ENCODE results near the gene ACTR8.

ACTR8 gene

GRCh38 chr3:53836084-53836872, 45.7 kb downstream of the ACTR8 start:
- Histone ChIP-seq H3K9me3 (ENCODE audit: control insufficient read depth, low read length) (no peaks in the 10 kb centered on the region), H3K4me1 (ENCODE audit: control insufficient read depth, insufficient read depth, low read length, poor library complexity, severe bottlenecking) (no peaks in the 10 kb centered on the region), H3K27ac (ENCODE audit: insufficient read depth, low read length, poor library complexity, severe bottlenecking) (no peak overlapping the region), H3K27me3 (replicated peaks; ENCODE audit: control insufficient read depth, insufficient read depth, low read length, poor library complexity, severe bottlenecking) (no peaks in the 10 kb centered on the region), H3K4me3 (ENCODE audit: insufficient read depth, low read depth, low read length, poor library complexity, severe bottlenecking) (no peak overlapping the region), H3K36me3 (ENCODE audit: control insufficient read depth, insufficient read depth, low read length) (no peaks in the 10 kb centered on the region)
- DNase-seq, result no peak

DNA sequence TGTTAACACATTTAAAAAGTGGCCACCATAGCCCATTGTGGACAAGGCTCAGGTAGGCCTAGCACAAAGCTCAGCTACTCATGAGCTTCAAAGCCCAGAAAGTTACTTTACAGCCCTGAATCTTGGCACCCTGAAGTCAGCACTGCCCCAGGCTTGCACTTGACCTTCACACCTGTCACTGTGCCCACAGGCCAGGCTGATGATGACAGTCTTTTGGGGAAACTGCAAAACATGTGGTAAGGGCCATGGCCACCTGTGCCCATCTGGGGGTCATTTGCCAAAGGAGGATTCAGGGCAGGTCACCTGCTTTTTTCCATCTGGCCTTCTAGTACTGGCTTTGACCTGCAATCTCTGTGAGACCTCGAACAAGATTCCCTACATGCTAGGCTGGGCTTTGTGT, 46.7 kb downstream of the ACTR8 start:
- DNase-seq, result no peak
- H3K4me3 ChIP-seq (ENCODE audit: insufficient read depth, low read depth, low read length, poor library complexity, severe bottlenecking), result no peak overlapping the region
- H3K27ac ChIP-seq (ENCODE audit: insufficient read depth, low read length, poor library complexity, severe bottlenecking), result no peak overlapping the region
- no peaks in the 10 kb centered on the region for H3K36me3 ChIP-seq (ENCODE audit: control insufficient read depth, insufficient read depth, low read length)
- no peaks in the 10 kb centered on the region for H3K4me1 ChIP-seq (ENCODE audit: control insufficient read depth, insufficient read depth, low read length, poor library complexity, severe bottlenecking)
- no peaks in the 10 kb centered on the region for H3K9me3 ChIP-seq (ENCODE audit: control insufficient read depth, low read length)
- no peaks in the 10 kb centered on the region for H3K27me3 ChIP-seq (replicated peaks; ENCODE audit: control insufficient read depth, insufficient read depth, low read length, poor library complexity, severe bottlenecking)

- no peak for DNase-seq
- no peak overlapping the region for H3K27ac ChIP-seq (ENCODE audit: insufficient read depth, low read length, poor library complexity, severe bottlenecking)
Observed at GRCh38 chr3:53834429-53835095, 47.4 kb downstream of the ACTR8 start.

DNA sequence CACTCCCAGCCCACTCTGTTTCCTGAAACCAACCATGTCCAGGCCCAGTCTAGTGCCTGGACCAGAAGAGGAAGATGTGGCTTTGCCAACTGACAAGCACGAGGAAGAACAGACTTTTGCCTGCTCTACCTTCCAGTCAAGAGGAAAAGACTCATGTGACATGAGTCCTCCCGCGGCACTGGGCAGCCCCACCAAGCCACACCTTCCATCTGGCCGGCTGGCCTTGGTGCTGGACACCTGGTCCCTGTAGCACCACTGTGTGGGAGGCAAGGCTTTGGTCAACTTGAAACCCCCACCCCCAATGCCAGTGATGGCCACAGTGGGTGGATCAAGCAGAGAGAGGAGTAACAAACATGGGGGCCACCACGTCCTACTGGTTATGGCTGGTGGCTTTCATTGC, 48.3 kb downstream of the ACTR8 start:
- H3K27me3 ChIP-seq (replicated peaks; ENCODE audit: control insufficient read depth, insufficient read depth, low read length, poor library complexity, severe bottlenecking), result no peaks in the 10 kb centered on the region
- no peaks in the 10 kb centered on the region for H3K9me3 ChIP-seq (ENCODE audit: control insufficient read depth, low read length)
- no peak overlapping the region for H3K4me3 ChIP-seq (ENCODE audit: insufficient read depth, low read depth, low read length, poor library complexity, severe bottlenecking)
- no peak overlapping the region for H3K27ac ChIP-seq (ENCODE audit: insufficient read depth, low read length, poor library complexity, severe bottlenecking)
- no peaks in the 10 kb centered on the region for H3K4me1 ChIP-seq (ENCODE audit: control insufficient read depth, insufficient read depth, low read length, poor library complexity, severe bottlenecking)
- H3K36me3 ChIP-seq (ENCODE audit: control insufficient read depth, insufficient read depth, low read length), result no peaks in the 10 kb centered on the region
- DNase-seq, result no peak

More at GRCh38 chr3:53834429-53835095, 47.4 kb downstream of the ACTR8 start:
- no peaks in the 10 kb centered on the region for H3K4me1 ChIP-seq (ENCODE audit: control insufficient read depth, insufficient read depth, low read length, poor library complexity, severe bottlenecking)
- no peaks in the 10 kb centered on the region for H3K27me3 ChIP-seq (replicated peaks; ENCODE audit: control insufficient read depth, insufficient read depth, low read length, poor library complexity, severe bottlenecking)
- H3K36me3 ChIP-seq (ENCODE audit: control insufficient read depth, insufficient read depth, low read length), result no peaks in the 10 kb centered on the region
- no peaks in the 10 kb centered on the region for H3K9me3 ChIP-seq (ENCODE audit: control insufficient read depth, low read length)
- no peak overlapping the region for H3K4me3 ChIP-seq (ENCODE audit: insufficient read depth, low read depth, low read length, poor library complexity, severe bottlenecking)

DNA sequence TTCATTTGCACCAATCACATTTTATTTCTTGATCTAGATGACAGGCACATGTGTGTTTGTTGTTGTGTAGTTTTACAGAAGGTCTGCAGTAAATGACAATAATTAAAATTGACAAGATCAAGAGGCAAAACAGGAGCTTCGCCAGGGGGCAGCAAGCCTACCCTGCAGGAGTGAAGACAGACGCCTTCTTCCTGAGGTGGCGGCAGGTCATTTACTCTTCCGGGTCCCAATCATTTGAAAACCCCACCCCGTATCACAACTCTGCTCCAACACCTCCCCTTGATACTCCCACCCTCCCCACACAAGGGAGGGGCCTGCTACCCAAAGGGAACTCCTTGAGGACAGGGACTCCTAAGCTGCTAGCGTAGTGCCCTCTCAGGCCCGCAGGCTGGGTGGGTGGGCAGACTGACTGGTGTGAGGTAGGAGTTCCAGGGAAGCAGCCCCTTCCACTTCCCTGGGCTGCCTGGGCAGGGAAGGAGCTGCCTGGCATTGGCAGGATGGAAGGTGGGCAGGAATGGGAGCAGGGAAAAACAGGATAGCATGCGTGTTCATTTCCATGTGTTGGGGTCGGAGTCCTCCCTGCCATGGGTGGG, 48.8 kb downstream of the ACTR8 start:
- no peaks in the 10 kb centered on the region for H3K27me3 ChIP-seq (replicated peaks; ENCODE audit: control insufficient read depth, insufficient read depth, low read length, poor library complexity, severe bottlenecking)
- H3K27ac ChIP-seq (ENCODE audit: insufficient read depth, low read length, poor library complexity, severe bottlenecking), result no peak overlapping the region
- no peaks in the 10 kb centered on the region for H3K9me3 ChIP-seq (ENCODE audit: control insufficient read depth, low read length)
- DNase-seq, result no peak
- H3K4me3 ChIP-seq (ENCODE audit: insufficient read depth, low read depth, low read length, poor library complexity, severe bottlenecking), result no peak overlapping the region
- no peaks in the 10 kb centered on the region for H3K36me3 ChIP-seq (ENCODE audit: control insufficient read depth, insufficient read depth, low read length)
- H3K4me1 ChIP-seq (ENCODE audit: control insufficient read depth, insufficient read depth, low read length, poor library complexity, severe bottlenecking), result no peaks in the 10 kb centered on the region

DNA sequence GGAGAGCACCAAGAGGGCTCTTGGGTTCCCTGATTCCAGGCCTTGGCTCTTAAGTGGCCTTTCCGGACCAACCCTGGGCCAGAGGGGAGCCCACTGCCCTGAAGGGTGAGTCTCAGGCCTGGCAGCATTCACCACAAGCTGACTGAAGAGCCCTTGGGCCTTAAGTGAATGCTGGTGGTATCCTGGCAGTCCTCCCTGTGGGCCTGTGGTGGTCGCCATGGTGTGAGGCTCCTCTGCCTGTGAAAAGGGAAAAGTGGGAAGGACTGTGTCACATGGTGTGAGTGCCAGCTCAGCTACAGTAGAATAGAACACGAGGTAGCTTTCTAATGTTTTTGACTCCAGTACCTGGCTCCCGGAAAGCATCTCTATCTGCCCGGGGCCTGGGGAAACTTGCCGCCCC, 51.0 kb downstream of the ACTR8 start:
- no peaks in the 10 kb centered on the region for H3K27me3 ChIP-seq (replicated peaks; ENCODE audit: control insufficient read depth, insufficient read depth, low read length, poor library complexity, severe bottlenecking)
- DNase-seq, result no peak
- no peaks in the 10 kb centered on the region for H3K36me3 ChIP-seq (ENCODE audit: control insufficient read depth, insufficient read depth, low read length)
- H3K9me3 ChIP-seq (ENCODE audit: control insufficient read depth, low read length), result no peaks in the 10 kb centered on the region
- H3K4me1 ChIP-seq (ENCODE audit: control insufficient read depth, insufficient read depth, low read length, poor library complexity, severe bottlenecking), result no peaks in the 10 kb centered on the region
- no peak overlapping the region for H3K4me3 ChIP-seq (ENCODE audit: insufficient read depth, low read depth, low read length, poor library complexity, severe bottlenecking)
- H3K27ac ChIP-seq (ENCODE audit: insufficient read depth, low read length, poor library complexity, severe bottlenecking), result no peak overlapping the region

- Histone ChIP-seq H3K9me3 (ENCODE audit: control insufficient read depth, low read length) (no peaks in the 10 kb centered on the region), H3K36me3 (ENCODE audit: control insufficient read depth, insufficient read depth, low read length) (no peaks in the 10 kb centered on the region), H3K27ac (ENCODE audit: insufficient read depth, low read length, poor library complexity, severe bottlenecking) (no peak overlapping the region), H3K4me3 (ENCODE audit: insufficient read depth, low read depth, low read length, poor library complexity, severe bottlenecking) (no peak overlapping the region), H3K4me1 (ENCODE audit: control insufficient read depth, insufficient read depth, low read length, poor library complexity, severe bottlenecking) (no peaks in the 10 kb centered on the region), H3K27me3 (replicated peaks; ENCODE audit: control insufficient read depth, insufficient read depth, low read length, poor library complexity, severe bottlenecking) (no peaks in the 10 kb centered on the region)
- no peak for DNase-seq
Observed at GRCh38 chr3:53829605-53830004, 52.3 kb downstream of the ACTR8 start.

DNA sequence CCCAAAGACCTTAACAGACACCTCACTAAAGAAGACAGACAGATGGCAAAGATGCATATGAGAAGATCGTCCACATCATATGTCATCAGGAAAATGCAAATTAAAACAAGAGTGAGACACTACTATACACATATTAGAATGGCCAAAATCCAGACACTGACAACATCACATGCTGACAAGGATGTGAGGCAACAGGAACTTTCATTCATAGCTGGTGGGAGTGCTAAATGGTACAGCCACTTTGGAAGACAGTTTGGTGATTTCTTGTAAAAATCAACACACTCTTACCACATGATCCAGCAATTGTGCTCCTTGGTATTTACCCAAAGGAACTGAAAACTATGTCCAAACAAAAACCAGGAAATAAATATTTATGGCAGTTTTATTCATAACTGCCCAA, 53.4 kb downstream of the ACTR8 start:
- no peak overlapping the region for H3K4me3 ChIP-seq (ENCODE audit: insufficient read depth, low read depth, low read length, poor library complexity, severe bottlenecking)
- no peaks in the 10 kb centered on the region for H3K4me1 ChIP-seq (ENCODE audit: control insufficient read depth, insufficient read depth, low read length, poor library complexity, severe bottlenecking)
- H3K9me3 ChIP-seq (ENCODE audit: control insufficient read depth, low read length), result no peaks in the 10 kb centered on the region
- no peaks in the 10 kb centered on the region for H3K27me3 ChIP-seq (replicated peaks; ENCODE audit: control insufficient read depth, insufficient read depth, low read length, poor library complexity, severe bottlenecking)
- no peak overlapping the region for H3K27ac ChIP-seq (ENCODE audit: insufficient read depth, low read length, poor library complexity, severe bottlenecking)
- H3K36me3 ChIP-seq (ENCODE audit: control insufficient read depth, insufficient read depth, low read length), result no peaks in the 10 kb centered on the region
- DNase-seq, result no peak

DNA sequence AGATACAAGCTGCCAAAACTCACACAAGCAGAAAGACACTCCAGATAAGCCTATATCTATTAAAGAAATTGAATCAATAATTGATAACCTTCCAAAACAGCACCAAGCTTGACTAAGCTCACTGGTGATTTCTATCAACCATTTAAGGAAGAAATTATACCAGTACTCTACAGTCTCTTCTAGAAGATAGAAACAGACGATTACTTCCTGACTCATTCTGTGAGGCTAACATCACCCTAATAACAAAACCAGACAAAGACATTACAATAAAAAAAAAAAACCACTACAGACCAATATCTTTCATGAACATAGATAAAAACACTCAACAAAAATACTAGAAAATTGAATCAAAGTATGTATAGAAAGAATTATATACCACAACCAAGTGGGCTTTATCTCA, 55.9 kb downstream of the ACTR8 start:
- no peak for DNase-seq
- Histone ChIP-seq H3K36me3 (ENCODE audit: control insufficient read depth, insufficient read depth, low read length) (no peaks in the 10 kb centered on the region), H3K27me3 (replicated peaks; ENCODE audit: control insufficient read depth, insufficient read depth, low read length, poor library complexity, severe bottlenecking) (no peaks in the 10 kb centered on the region)

GRCh38 chr3:53824795-53825194, 57.2 kb downstream of the ACTR8 start:
- Histone ChIP-seq H3K27ac (ENCODE audit: insufficient read depth, low read length, poor library complexity, severe bottlenecking) (no peak overlapping the region), H3K4me3 (ENCODE audit: insufficient read depth, low read depth, low read length, poor library complexity, severe bottlenecking) (no peak overlapping the region), H3K27me3 (replicated peaks; ENCODE audit: control insufficient read depth, insufficient read depth, low read length, poor library complexity, severe bottlenecking) (no peaks in the 10 kb centered on the region), H3K36me3 (ENCODE audit: control insufficient read depth, insufficient read depth, low read length) (no peaks in the 10 kb centered on the region), H3K9me3 (ENCODE audit: control insufficient read depth, low read length) (no peaks in the 10 kb centered on the region), H3K4me1 (ENCODE audit: control insufficient read depth, insufficient read depth, low read length, poor library complexity, severe bottlenecking) (no peaks in the 10 kb centered on the region)
- no peak for DNase-seq

More for the DNA sequence above, 55.9 kb downstream of the ACTR8 start:
- Histone ChIP-seq H3K4me3 (ENCODE audit: insufficient read depth, low read depth, low read length, poor library complexity, severe bottlenecking) (no peak overlapping the region), H3K9me3 (ENCODE audit: control insufficient read depth, low read length) (no peaks in the 10 kb centered on the region), H3K4me1 (ENCODE audit: control insufficient read depth, insufficient read depth, low read length, poor library complexity, severe bottlenecking) (no peaks in the 10 kb centered on the region), H3K27ac (ENCODE audit: insufficient read depth, low read length, poor library complexity, severe bottlenecking) (no peak overlapping the region)

Measured in effector memory CD4-positive, alpha-beta T cell (primary cell).